Skin of body (tissue), 2 donors: ENCODE data around the gene CALCOCO2. TPM values are rescaled to one million over a fixed set of nuclear protein-coding genes. Genes with fewer than 3 reads are reported as not detected.
A peak's percentile ranks its signal among the peaks of the same experiment; 100 is the strongest.
"Not testable (repeated sequence)": the region's sequence is repeated elsewhere in the genome, so short reads cannot be mapped to it uniquely, and the experiment has no call there.

ENCODE experiments used
- DNase-seq: peaks from one replicate; lab custom pipeline; 2025; lab: John Stamatoyannopoulos, UW
- total RNA-seq: library from RNA; depleted of rRNA; stranded (reverse); fragments of >200 nt; gene quantifications from one replicate; pipeline ENCODE4 v1.2.3, GENCODE V29; 2014

The CALCOCO2 gene
- total RNA-seq, 1 donor from 2014 or later, result 44.8 TPM

- DNase-seq, result no peak
These were observed 5.1 kb upstream of the CALCOCO2 start for GRCh38 chr17:48825446-48826381.

- no peak for DNase-seq
These were observed 681 bp downstream of the CALCOCO2 start for GRCh38 chr17:48831549-48831883.

- DNase-seq, result no peak
These were observed 4.1 kb downstream of the CALCOCO2 start for GRCh38 chr17:48834973-48835372.

- no peak for DNase-seq
These were observed 5.1 kb downstream of the CALCOCO2 start for GRCh38 chr17:48835971-48836370.

GRCh38 chr17:48837458-48837857 lies 6.6 kb downstream of the CALCOCO2 start:
- DNase-seq, result not testable (repeated sequence)

- DNase-seq, result no peak
These were observed 9.6 kb downstream of the CALCOCO2 start for GRCh38 chr17:48840441-48840840.

- DNase-seq, result peak; percentile 51
These were observed 10.6 kb downstream of the CALCOCO2 start for GRCh38 chr17:48841395-48841831.

GRCh38 chr17:48842746-48843145 lies 11.9 kb downstream of the CALCOCO2 start:
- no peak for DNase-seq

GRCh38 chr17:48843187-48843900 lies 12.5 kb downstream of the CALCOCO2 start:
- no peak for DNase-seq

- no peak for DNase-seq
These were observed 20.0 kb downstream of the CALCOCO2 start for GRCh38 chr17:48850792-48851323.

- DNase-seq, result no peak
These were observed 24.1 kb downstream of the CALCOCO2 start for GRCh38 chr17:48854774-48855476.

GRCh38 chr17:48856122-48856821 lies 25.4 kb downstream of the CALCOCO2 start:
- no peak for DNase-seq

- no peak for DNase-seq
These were observed 29.2 kb downstream of the CALCOCO2 start for GRCh38 chr17:48860034-48860433.

- no peak for DNase-seq
These were observed 29.6 kb downstream of the CALCOCO2 start for GRCh38 chr17:48860456-48860855.

GRCh38 chr17:48868916-48869500 lies 38.2 kb downstream of the CALCOCO2 start:
- no peak for DNase-seq

- no peak for DNase-seq
These were observed 39.0 kb downstream of the CALCOCO2 start for GRCh38 chr17:48869821-48870318.

GRCh38 chr17:48871035-48871550 lies 40.3 kb downstream of the CALCOCO2 start:
- DNase-seq, result no peak

- no peak for DNase-seq
These were observed 40.9 kb downstream of the CALCOCO2 start for GRCh38 chr17:48871551-48872351.

- not testable (repeated sequence) for DNase-seq
These were observed 41.6 kb downstream of the CALCOCO2 start for GRCh38 chr17:48872409-48872808.
